ENCODE results near the gene KMT2C.

DNA sequence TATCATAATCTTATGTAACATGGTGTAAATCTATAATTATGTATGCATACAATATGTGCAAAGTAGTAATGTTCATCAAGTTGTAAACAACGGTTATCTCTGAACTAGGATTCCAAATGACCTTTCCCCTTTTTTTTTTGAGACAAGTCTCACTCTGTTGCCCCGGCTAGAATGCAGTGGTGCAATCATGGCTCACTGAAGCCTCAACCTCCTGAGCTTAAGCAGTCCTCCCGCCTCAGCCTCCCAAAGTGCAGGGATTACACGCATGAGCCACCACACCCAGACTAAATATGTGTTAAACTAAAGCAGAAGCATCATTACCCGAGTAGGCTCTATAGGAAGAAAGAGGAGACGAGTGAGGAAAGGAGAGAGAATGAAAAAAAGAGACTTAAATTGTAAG, 7.8 kb upstream of the KMT2C start:
- no peak for TF ChIP-seq POLR2AphosphoS5 (IDR thresholded peaks at IDR 0.05; ENCODE audit: low read depth, low read length)
- TF ChIP-seq POLR2A (IDR thresholded peaks at IDR 0.05; ENCODE audit: low read depth, low read length), result no peak
- TF ChIP-seq TAF1 (IDR thresholded peaks at IDR 0.05; ENCODE audit: low read depth, low read length), result no peak

Data from GM12891 (cell line).